Stimulated activated effector memory CD8-positive, alpha-beta T cell treated with anti-CD3 and anti-CD28 coated beads, Interleukin-12 subunit alpha, Interleukin-12 subunit beta, amount 100 ng/mL, for 72 hours (primary cell): ENCODE results near the gene WDR19.
"Not testable (repeated sequence)": the region's sequence is repeated elsewhere in the genome, so short reads cannot be mapped to it uniquely, and the experiment has no call there.

Experiments used
- ATAC-seq: fragments of 150-1000 bp; cut with Tn5 transposase; 2 replicates; pipeline ENCODE4 v1.10.0; 2021
- DNase-seq, 2 donors: peaks; one replicate each; pipeline ENCODE4 v3.0.0; 2021 to 2022; ENCODE audit warnings: low spot score in 2 of 2
- H3K27ac Mint-ChIP-seq: one replicate; pipeline ENCODE4 v1.8.0; 2022; ENCODE audit warnings: mild to moderate bottlenecking, mixed read lengths
- H3K36me3 Mint-ChIP-seq: one replicate; pipeline ENCODE4 v1.8.0; 2022; ENCODE audit warnings: mild to moderate bottlenecking, mixed read lengths
- H3K4me1 Mint-ChIP-seq: one replicate; pipeline ENCODE4 v1.8.0; 2022; ENCODE audit warnings: mixed read lengths
- H3K4me3 Mint-ChIP-seq: one replicate; pipeline ENCODE4 v1.8.0; 2022; ENCODE audit warnings: mild to moderate bottlenecking, mixed read lengths
- H3K9me3 Mint-ChIP-seq: one replicate; pipeline ENCODE4 v1.8.0; 2022; ENCODE audit warnings: mixed read lengths

WDR19 gene

GRCh38 chr4:39259571-39260330 lies 77.4 kb downstream of the WDR19 start:
- Mint-ChIP-seq H3K27ac (no peak overlapping the region), H3K4me3 (no peak overlapping the region), H3K4me1 (no peaks in the 10 kb centered on the region), H3K36me3 (no peaks in the 10 kb centered on the region), H3K9me3 (no peaks in the 10 kb centered on the region)
- no peak for ATAC-seq
- DNase-seq, result no peak

- Mint-ChIP-seq H3K36me3 (no peaks in the 10 kb centered on the region), H3K9me3 (no peaks in the 10 kb centered on the region), H3K4me1 (no peaks in the 10 kb centered on the region), H3K4me3 (no peak overlapping the region), H3K27ac (peak overlapping the region; percentile 43)
- no peak for ATAC-seq
- DNase-seq, result no peak
These were observed 81.6 kb downstream of the WDR19 start for GRCh38 chr4:39263895-39264294.

- Mint-ChIP-seq H3K4me3 (no peak overlapping the region), H3K9me3 (no peaks in the 10 kb centered on the region), H3K27ac (no peak overlapping the region), H3K4me1 (no peaks in the 10 kb centered on the region), H3K36me3 (peaks cover 33% of the 10 kb centered on the region)
- DNase-seq, result no peak
- ATAC-seq, result no peak
These were observed 92.2 kb downstream of the WDR19 start for GRCh38 chr4:39274503-39274902.

- not testable (repeated sequence) for H3K9me3 Mint-ChIP-seq, H3K4me1 Mint-ChIP-seq, H3K27ac Mint-ChIP-seq, H3K4me3 Mint-ChIP-seq, ATAC-seq, DNase-seq
- peaks cover 36% of the 10 kb centered on the region for H3K36me3 Mint-ChIP-seq
These were observed 95.3 kb downstream of the WDR19 start for GRCh38 chr4:39277661-39278060.

GRCh38 chr4:39278476-39278875 lies 96.1 kb downstream of the WDR19 start:
- ATAC-seq, result no peak
- Mint-ChIP-seq H3K4me1 (no peaks in the 10 kb centered on the region), H3K27ac (peak overlapping the region; percentile 56)

GRCh38 chr4:39279416-39279815 lies 97.1 kb downstream of the WDR19 start:
- H3K4me3 Mint-ChIP-seq, result no peak overlapping the region
- H3K4me1 Mint-ChIP-seq, result no peaks in the 10 kb centered on the region
- ATAC-seq, result no peak
- H3K9me3 Mint-ChIP-seq, result no peaks in the 10 kb centered on the region
- no peak for DNase-seq
- peak overlapping the region; percentile 56 for H3K27ac Mint-ChIP-seq
- peaks cover 34% of the 10 kb centered on the region for H3K36me3 Mint-ChIP-seq

More at GRCh38 chr4:39278476-39278875, 96.1 kb downstream of the WDR19 start:
- H3K9me3 Mint-ChIP-seq, result no peaks in the 10 kb centered on the region
- no peak overlapping the region for H3K4me3 Mint-ChIP-seq
- peaks cover 33% of the 10 kb centered on the region for H3K36me3 Mint-ChIP-seq
- DNase-seq, result no peak

- Mint-ChIP-seq H3K4me3 (no peak overlapping the region), H3K36me3 (peaks cover 34% of the 10 kb centered on the region), H3K9me3 (no peaks in the 10 kb centered on the region), H3K27ac (no peak overlapping the region), H3K4me1 (peaks cover under 1% of the 10 kb centered on the region)
- no peak for ATAC-seq
- DNase-seq, result no peak
These were observed 98.4 kb downstream of the WDR19 start for GRCh38 chr4:39280770-39281169.

- H3K4me3 Mint-ChIP-seq, result no peak overlapping the region
- no peaks in the 10 kb centered on the region for H3K9me3 Mint-ChIP-seq
- peaks cover 67% of the 10 kb centered on the region for H3K36me3 Mint-ChIP-seq
- peaks cover 6% of the 10 kb centered on the region for H3K4me1 Mint-ChIP-seq
- H3K27ac Mint-ChIP-seq, result peak overlapping the region; percentile 1
- DNase-seq, result no peak
- ATAC-seq, result peak; percentile 65
These were observed 102.9 kb downstream of the WDR19 start for GRCh38 chr4:39285111-39285795.

- H3K4me1 Mint-ChIP-seq, result peaks cover 6% of the 10 kb centered on the region
- H3K36me3 Mint-ChIP-seq, result peaks cover 73% of the 10 kb centered on the region
- H3K9me3 Mint-ChIP-seq, result no peaks in the 10 kb centered on the region
- ATAC-seq (no peak), DNase-seq (no peak)
- no peak overlapping the region for H3K4me3 Mint-ChIP-seq
- peak overlapping the region; percentile 1 for H3K27ac Mint-ChIP-seq
These were observed 103.5 kb downstream of the WDR19 start for GRCh38 chr4:39285853-39286252.

- Mint-ChIP-seq H3K27ac (peak overlapping the region; percentile 1), H3K36me3 (peaks cover 78% of the 10 kb centered on the region)
- DNase-seq, result no peak
These were observed 103.9 kb downstream of the WDR19 start for GRCh38 chr4:39286263-39286662.

GRCh38 chr4:39287223-39287622 lies 104.9 kb downstream of the WDR19 start:
- H3K36me3 Mint-ChIP-seq, result peaks cover 87% of the 10 kb centered on the region
- no peak for ATAC-seq
- H3K27ac Mint-ChIP-seq, result no peak overlapping the region
- H3K4me1 Mint-ChIP-seq, result peaks cover 6% of the 10 kb centered on the region
- no peak overlapping the region for H3K4me3 Mint-ChIP-seq
- DNase-seq, result no peak
- H3K9me3 Mint-ChIP-seq, result no peaks in the 10 kb centered on the region

More at GRCh38 chr4:39286263-39286662, 103.9 kb downstream of the WDR19 start:
- ATAC-seq, result no peak
- peaks cover 6% of the 10 kb centered on the region for H3K4me1 Mint-ChIP-seq
- H3K4me3 Mint-ChIP-seq, result no peak overlapping the region
- H3K9me3 Mint-ChIP-seq, result no peaks in the 10 kb centered on the region

- Mint-ChIP-seq H3K27ac (no peak overlapping the region), H3K4me3 (no peak overlapping the region), H3K36me3 (peaks cover 94% of the 10 kb centered on the region), H3K4me1 (no peaks in the 10 kb centered on the region), H3K9me3 (no peaks in the 10 kb centered on the region)
- ATAC-seq (no peak), DNase-seq (no peak)
These were observed 109.4 kb downstream of the WDR19 start for GRCh38 chr4:39291686-39292085.

- H3K4me3 Mint-ChIP-seq, H3K27ac Mint-ChIP-seq, H3K9me3 Mint-ChIP-seq, ATAC-seq, H3K4me1 Mint-ChIP-seq, DNase-seq: not testable (repeated sequence)
- peaks cover 90% of the 10 kb centered on the region for H3K36me3 Mint-ChIP-seq
These were observed 110.1 kb downstream of the WDR19 start for GRCh38 chr4:39292433-39292832.

GRCh38 chr4:39295784-39296183 lies 113.5 kb downstream of the WDR19 start:
- no peak overlapping the region for H3K4me3 Mint-ChIP-seq
- peak overlapping the region; percentile 12 for H3K27ac Mint-ChIP-seq
- no peaks in the 10 kb centered on the region for H3K9me3 Mint-ChIP-seq
- H3K36me3 Mint-ChIP-seq, result peaks cover 90% of the 10 kb centered on the region
- ATAC-seq (no peak), DNase-seq (no peak)
- H3K4me1 Mint-ChIP-seq, result no peaks in the 10 kb centered on the region

- Mint-ChIP-seq H3K4me1 (no peaks in the 10 kb centered on the region), H3K27ac (no peak overlapping the region), H3K36me3 (peaks cover 100% of the 10 kb centered on the region), H3K4me3 (no peak overlapping the region), H3K9me3 (no peaks in the 10 kb centered on the region)
- no peak for ATAC-seq
- DNase-seq, result no peak
These were observed 120.6 kb downstream of the WDR19 start for GRCh38 chr4:39302901-39303300.

GRCh38 chr4:39303871-39304270 lies 121.5 kb downstream of the WDR19 start:
- Mint-ChIP-seq H3K4me1 (no peaks in the 10 kb centered on the region), H3K36me3 (peaks cover 100% of the 10 kb centered on the region), H3K27ac (no peak overlapping the region), H3K9me3 (no peaks in the 10 kb centered on the region), H3K4me3 (no peak overlapping the region)
- ATAC-seq (no peak), DNase-seq (no peak)
